KG1 (cell line): Measurements from ENCODE around the gene TLR3.

ENCODE experiments used
- DNase-seq: peaks from one replicate; lab custom pipeline; 2025; lab: John Stamatoyannopoulos, UW

The TLR3 gene

DNA sequence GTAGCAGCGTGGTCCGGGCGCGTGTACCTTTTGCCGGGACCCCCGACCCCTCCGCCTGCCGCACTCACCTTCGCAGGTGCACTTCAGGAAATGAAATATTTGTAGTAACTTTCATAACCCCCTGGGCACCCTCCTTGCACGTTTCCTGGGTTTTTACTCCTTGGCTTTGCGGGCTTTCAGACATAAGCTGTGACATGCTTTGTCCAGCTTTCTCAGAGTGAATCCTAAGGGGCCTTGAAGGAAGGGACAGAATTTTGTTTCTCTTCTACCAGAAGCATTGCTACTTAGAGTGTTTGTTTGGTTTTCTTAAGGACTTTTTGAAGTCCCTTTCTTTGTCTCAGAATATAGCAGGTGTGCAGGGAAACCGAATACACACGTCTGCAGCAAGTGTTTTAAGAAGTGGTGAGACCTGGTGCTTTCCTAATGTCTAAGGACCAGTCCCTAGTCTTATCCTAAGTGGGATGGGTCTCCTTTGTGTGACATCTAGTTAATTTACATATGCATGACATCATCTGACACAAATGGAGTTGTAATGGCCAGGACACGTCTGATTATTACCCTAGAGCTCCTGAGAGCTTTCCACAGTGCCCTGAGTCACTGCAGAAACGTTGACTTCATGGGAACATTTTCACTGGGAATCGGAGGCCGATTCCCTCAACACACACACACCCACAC, 36.8 kb downstream of the TLR3 start:
- no peak for DNase-seq

DNA sequence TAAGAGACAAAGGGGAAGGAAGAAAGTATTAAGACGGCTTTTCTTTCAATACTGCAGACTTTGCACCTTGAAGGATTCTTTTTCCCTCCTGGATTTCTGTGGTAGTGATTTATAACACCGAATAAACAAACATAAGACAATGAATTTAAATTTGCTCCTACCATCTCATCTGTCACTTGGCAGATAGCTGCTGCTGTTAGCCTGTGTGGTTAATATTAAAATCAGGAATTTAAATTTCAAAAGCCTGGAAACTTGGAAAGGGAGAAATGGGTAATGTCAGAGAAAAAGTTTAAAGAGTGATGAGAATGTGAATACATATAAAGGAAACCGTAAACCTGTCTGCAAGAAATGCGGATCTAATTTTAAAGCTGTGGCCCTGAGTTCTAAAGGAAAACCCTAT, 39.0 kb downstream of the TLR3 start:
- no peak for DNase-seq

DNA sequence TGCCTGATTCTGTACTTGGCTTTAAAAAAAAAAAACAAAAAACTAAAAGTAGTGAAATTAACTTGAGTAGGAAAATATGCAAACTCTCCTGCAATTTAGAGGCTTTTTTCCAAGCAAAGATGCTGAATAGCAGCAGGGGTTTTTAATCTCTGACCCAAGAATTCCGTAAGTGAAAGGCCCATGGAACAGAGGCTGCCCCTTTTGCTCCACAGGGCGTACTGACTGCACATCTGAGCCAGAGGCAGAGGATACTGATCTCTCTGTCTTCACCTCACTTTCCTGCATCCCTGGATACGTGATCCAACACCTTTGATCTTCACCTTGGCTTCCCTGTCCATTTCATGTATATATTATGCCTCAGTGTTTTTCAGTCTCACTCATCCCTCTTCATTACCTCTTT, 39.4 kb downstream of the TLR3 start:
- no peak for DNase-seq

DNA sequence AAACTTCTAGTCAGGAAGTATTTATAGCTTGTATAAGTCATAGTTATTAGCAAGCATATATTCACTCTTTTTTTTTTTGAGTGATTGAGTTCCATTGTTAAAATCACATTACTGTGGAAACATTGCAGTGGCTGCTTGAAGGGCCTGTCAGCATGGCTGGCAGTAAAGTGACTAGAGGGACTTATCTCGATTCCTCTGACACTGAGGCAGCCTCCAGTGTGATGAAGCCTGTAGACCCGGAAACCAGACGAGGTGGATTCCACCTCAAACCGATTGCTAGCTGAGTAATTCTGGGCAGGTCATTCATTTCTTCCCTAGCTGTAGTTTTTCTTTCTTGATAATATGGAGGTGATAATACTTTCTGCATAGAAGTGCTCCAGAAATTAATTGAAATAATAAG, 40.3 kb downstream of the TLR3 start:
- DNase-seq = no peak

DNA sequence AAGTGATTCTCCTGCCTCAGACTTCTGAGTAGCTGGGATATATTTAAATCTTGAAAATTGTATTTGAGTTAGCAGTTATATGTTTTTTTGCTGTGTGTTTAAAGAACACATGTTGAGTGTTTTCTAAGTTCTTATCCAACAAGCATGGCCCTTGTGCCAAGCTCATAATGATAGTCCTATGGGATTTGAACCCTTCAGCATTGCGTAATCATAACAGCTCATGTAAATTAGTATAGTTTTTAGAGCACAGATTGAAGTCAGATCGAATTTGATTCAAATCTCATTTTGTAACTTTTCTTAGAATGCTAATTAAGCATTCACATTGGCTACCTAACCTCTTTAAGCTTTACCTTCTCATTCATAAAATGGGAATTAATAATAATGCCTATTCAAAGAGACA, 47.7 kb downstream of the TLR3 start:
- no peak for DNase-seq

DNA sequence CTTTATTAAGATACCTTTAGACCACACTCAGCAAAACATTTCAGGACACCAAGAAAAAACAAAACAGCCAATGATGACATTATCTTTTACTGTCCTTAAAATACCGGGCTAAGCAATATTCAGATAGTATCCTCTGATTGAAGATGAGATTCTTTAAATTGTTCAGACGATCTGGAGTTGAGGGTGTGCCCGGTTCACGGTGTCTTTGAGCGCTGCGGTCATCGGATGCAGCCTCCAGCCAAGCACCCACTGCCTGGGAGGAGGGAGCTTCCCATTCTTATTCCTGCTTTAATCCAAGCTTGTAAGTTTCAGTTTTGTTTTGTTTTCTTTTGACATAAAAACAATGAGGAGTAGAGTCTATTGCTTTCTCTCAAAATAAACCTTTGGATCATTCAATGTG, 49.6 kb downstream of the TLR3 start:
- no peak for DNase-seq

DNA sequence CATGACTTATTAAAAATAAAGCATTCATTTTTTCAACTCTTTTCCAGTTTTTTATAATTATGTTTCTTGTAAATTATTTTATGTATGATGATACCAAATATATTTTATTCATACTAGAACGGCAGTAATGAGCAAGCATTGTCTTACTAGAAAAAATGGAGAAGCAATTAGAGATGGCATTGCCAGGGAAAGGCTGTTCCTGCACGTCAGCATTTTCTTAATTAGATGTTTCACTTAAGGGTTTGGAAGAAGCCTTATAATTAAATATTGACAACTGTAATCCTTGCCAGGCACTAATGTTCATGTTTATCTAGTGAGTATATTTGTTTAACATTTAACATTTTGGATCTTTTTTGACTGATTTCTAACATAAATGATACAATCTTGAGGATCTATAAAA, 52.1 kb downstream of the TLR3 start:
- DNase-seq = no peak

DNA sequence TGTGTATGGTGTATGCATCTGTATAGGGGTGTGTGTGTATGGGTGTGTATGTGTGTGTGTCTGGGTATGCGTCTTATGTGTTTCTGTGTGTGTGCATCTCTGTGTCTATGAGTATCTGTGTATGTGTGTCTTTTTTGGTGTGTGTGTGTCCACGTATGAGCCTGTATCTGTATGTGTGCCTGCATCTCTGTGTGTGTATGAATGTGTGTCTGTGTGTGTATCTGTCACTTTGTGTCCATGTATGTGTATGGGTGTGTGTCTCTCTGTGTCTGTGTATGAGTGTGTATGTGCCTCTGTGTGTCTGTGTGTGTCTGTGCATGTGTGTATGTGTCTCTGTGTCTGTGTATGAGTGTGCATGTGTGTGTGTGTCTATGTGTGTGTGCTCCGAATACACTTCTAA, 59.9 kb downstream of the TLR3 start:
- no peak for DNase-seq

DNA sequence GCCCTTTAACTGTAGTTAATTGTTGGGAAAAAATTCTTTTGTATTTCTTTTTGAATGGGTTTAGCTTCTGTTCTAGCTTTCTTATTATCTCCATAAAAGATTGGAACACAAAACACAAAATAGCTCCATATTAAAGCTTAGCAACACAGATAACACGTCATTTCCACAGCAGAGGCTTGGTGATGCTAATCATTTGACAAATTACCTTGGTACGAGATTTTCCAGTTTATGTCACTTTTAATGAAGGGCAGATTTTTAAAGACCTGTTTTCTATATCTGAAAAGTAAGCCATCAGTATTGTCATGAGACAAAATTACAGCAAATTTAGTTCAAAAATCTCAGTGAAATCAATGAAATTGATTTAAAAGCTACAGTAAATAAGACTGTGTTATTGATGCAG, 63.0 kb downstream of the TLR3 start:
- no peak for DNase-seq

DNA sequence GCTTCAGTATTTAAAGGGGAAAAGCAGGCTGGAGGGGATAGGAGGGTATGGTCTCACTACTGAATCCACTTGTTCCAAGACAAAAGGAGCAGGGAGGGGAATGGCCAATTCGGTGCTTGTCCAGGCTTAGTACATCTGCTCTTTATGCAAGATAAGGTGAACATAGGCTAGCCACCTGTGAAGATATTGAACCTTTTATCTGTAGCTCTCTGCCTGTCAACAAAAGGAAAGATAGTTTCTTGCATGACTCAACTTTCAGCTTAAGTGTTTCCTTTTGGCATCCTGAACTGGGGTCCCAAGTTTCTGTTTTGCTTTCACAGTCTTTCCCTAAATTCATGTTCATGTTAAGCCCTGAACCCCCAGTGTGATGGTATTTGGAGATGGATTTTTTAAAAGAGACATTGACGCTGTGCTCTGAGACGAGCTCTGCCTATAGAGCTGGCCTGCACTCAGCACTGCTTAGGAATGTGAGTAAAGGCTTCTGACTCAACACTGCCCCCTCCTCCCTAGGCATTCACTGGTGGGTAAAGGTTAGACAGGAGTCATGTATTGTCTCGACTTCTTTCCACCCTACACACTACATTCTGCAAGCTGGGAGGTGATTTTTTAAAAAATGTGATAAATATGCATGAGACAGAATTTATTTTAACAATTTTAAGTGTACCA, 63.8 kb downstream of the TLR3 start:
- no peak for DNase-seq

DNA sequence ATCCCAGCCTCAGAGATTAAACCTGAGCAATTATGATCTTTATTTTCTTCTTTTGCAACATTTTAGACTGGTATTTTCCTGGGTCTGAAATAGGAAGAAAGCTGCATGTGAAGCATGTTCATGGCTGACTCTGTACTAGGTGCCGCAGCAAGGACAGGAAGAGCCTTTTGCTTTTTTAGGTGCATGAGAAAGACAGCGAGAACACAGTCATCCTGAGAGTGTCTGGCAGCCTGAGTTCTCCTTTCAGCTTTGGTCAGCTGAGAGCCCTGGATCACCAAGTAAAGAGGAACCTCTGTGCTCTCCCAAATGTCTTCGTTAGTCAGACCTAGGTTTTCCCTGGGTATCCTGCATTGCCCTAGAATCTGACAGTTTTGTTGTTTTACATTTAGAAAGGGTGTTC, 65.3 kb downstream of the TLR3 start:
- DNase-seq = no peak

DNA sequence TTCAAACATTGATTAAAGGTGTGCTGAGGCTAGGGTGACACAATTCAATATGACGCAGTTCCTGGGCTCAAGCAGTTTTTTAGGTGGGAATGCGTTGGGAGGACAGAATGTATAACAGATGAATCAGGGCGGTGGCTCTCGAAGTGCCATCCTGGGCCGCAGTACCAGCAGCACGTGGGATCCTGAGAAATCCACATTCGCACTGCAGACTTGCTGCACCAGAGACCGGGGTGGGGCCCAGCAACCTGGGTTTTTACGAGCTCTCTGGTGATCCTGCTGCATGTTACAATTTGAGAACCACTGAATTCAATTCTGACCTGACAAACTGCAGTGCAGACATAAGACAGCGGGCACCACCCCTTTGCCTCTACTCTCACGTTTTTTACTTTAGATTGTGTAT, 65.9 kb downstream of the TLR3 start:
- DNase-seq = no peak

DNA sequence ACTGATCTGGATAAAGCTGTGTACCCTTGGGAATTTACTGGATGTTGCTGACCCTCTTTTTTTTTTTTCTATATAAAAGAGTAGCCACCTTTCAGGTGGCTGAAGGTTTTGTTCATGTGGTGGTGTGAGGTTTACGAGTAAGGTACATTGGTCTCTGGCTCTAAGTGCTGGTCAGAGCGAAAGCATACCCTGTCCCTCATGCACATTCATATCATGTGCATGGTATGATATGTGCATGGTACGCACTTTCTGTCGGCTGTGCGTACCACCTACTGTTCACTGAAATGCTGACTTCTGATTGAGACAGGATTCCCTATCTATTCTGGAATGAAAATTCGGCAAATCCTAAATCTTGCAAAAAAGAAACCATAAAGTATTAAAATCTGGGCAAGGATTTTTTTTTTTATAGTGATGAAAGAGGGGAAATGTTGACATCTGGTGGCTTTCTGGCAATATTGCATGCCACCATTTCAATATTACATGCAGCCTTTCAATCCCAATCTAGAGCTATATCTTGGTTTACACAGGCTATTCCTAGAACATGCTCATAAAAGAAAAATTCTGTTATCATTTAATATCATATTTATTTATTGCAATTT, 68.3 kb downstream of the TLR3 start:
- DNase-seq = no peak
